HG03045 (cell line): ENCODE data around the gene MRPL39.
"Not testable (repeated sequence)": the region's sequence is repeated elsewhere in the genome, so short reads cannot be mapped to it uniquely, and the experiment has no call there.

Experiments used
- ATAC-seq: cut with Tn5 transposase; IDR thresholded peaks from one replicate; pipeline ENCODE4 v1.9.1; 2021; ENCODE audit warnings: mild to moderate bottlenecking, moderate library complexity; ENCODE audit not compliant: unreplicated experiment

MRPL39 gene

DNA sequence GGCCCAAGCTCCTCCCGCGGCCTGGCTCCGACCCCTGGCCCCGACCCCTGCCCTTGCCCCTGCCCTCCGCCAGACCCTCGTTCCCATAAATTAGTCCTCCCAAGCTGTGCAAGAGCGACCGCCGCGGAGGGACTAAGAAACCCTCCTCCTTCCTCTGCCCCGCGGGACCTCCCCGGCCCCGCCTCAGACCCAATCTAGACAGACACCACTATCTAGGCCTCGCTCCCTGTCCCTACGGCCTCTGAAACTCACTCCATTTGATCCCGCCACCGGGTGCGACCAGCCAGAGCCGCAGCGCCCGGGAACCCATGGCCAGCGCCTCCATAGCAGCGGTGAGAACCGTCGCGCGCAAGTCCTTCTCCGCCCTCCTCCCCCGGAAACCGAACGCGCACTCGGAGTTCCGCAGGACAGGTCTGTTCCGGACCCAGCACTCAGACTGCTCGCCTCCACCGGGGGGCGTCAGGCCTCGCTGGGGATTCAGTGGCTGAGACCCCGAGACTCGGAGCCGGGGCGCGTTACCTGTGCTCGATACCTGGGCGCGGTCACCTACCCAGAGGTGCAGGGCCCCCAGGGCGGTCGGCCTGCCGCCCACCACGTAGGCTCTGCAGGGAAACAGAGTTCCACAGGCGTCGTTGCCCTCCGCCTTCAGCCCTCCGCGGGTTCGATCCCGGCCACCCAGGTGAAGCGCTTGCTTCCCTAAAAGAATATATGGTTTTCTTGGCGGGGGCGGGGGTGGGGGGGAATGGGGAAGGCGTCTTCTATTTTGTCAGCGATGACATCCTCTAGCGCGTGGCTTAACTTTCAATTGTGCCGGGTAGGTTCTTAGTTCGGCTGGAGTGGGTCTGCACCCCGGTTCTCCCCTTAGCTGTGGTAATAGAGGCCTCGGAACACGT lies at the start of gene MRPL39:
Gene MRPL39, minus strand, starts transcription at position 331 of the 893 bp plus-strand sequence. Its CDS starts 6 bp downstream, at position 325.
- ATAC-seq = peak; percentile 96

GRCh38 chr21:25656412-25656811 lies 49.1 kb upstream of the MRPL39 start:
- no peak for ATAC-seq

- no peak for ATAC-seq
Observed at GRCh38 chr21:25649146-25649545, 41.9 kb upstream of the MRPL39 start.

GRCh38 chr21:25647647-25648046 lies 40.4 kb upstream of the MRPL39 start:
- ATAC-seq = no peak

GRCh38 chr21:25646474-25646873 lies 39.2 kb upstream of the MRPL39 start:
- no peak for ATAC-seq

GRCh38 chr21:25643486-25643885 lies 36.2 kb upstream of the MRPL39 start:
- ATAC-seq = no peak

DNA sequence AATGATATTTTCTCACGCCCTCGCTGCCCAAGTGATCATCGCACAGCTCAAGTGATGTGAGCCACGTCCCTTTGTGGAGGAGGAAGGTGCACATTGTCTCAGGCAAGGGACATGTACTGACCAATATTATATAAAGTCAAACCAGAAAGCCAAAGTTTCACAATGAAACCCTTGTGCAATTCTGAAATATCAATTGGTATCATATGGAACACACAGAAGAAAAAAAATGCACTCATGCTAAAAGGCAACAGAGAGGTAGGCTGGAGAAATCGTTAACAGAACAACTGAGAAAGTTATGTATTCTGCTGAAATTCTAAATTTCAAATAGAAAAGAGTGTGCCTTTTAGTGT lies 33.6 kb upstream of the MRPL39 start:
- ATAC-seq = no peak

GRCh38 chr21:25640202-25640942 lies 33.1 kb upstream of the MRPL39 start:
- peak; percentile 25 for ATAC-seq

- ATAC-seq = peak; percentile 68
Observed at GRCh38 chr21:25639551-25640201, 32.4 kb upstream of the MRPL39 start.

DNA sequence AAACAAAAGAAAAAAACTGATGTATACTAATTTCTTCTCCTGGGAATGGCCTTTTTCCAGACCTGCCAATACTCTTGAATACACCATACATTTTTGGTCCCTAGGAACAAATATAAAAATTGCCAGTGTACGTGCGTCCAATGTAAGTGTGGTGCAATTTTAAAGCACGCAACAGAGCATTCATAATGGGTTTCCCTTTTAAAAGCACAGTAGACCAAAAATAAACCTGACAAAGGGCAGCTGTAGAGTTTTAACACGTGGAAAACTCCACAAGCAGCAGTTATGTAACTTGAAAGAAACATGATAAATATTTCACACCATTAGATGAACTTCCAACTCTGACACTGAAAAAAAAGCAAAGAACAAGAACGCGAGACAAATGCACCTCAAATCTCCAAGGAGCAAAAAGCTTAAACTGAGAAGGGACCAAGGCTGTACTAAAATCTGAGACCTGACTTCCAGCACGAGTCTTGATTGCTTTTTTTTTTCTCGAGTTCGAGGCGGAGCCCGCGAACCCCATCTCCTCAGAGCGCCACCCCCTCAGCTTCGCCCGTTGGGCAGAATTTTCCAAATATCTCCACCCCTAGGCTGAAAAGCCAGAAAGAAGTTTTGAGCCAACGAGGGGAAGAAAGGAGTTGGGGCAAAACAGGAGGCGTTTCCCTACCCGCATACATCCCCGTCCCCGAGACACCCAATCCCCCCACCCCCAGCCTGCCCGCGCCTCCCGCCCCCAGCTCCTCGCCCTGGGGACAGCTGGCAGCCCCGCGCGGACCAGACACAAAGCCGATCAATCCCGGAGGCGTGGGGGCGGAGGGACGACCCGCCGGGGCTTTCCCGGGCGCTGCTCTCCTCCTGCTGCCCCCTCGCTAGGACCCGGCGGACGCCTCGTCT lies 31.6 kb upstream of the MRPL39 start, which contains the start of gene JAM2:
Gene JAM2, plus strand, starts transcription at position 599 of the 891 bp plus-strand sequence. CDS start 564 bp downstream, outside the sequence.
- peak; percentile 66 for ATAC-seq

DNA sequence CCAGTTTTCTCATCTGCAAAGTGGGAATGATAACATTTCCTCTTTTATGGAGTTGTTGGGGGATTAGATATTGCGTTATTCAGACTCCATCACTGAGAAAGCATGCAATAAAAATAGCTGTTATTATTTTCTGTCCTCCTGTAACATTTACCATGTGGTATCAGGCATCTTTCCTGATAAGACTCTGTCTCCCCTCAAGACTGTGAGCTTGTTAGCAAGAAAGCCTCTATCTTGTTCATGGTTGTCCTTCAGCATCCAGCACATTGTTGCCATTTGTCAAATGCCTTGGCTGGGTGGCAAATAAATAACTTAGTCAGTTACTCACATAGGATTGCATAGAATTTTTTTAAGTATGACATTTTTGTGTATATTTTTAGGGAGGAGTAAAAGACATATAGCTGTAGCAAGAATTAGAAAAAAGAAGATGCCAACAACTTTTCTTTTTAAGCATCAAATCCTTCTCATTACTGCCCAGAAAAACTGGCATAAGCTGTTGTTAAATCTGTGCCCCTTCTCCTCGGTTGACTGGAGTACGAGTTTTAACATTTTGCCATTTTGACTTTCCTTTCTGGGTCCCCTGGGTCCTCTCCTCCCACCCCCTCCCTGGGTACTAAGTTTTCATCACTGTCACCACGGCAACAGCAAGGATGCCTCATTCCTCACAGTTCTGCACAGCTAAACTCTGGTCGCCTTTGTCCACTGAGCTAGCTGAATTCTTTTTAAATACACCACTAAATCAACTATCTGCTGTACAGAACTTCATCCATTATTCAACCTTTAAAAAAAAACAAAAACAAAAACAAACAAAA lies 30.8 kb upstream of the MRPL39 start:
- ATAC-seq = no peak

DNA sequence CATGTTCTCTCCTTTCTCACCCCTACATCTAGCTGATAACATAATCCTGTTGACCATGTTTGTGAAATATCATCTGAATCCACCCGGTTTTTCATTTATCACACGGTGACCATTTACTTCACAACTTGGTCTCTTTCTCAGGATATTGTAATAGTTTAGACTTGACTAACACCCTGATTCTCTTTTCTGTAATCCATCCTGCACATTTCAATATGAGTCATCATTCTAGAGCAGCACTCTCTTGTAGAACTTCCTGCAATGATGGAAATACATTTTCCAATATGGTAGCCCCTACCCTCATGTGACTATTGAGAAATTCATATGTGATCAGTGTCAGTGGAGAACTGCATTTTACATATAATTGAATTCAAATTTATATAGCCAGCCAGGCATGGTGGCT lies 29.4 kb upstream of the MRPL39 start:
- ATAC-seq = no peak

DNA sequence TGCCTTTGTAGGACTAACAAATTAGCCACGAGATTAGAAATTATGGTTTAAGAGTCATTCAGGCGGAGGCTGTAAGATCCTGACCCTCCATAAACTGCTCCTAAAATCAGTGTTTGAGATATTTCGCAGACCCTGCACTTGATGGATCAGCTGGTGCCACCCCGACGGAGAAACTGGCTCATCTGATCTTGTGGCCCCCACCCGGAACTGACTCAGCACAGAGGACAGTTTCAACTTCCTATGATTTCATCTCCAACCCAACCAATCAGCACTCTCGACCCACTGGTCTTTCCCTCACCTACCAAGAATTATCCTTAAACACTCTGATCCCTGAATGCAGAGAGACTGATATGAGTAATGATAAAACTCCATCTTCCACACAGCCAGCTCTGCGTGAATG lies 28.0 kb upstream of the MRPL39 start:
- no peak for ATAC-seq

GRCh38 chr21:25632296-25632695 lies 25.0 kb upstream of the MRPL39 start:
- no peak for ATAC-seq

DNA sequence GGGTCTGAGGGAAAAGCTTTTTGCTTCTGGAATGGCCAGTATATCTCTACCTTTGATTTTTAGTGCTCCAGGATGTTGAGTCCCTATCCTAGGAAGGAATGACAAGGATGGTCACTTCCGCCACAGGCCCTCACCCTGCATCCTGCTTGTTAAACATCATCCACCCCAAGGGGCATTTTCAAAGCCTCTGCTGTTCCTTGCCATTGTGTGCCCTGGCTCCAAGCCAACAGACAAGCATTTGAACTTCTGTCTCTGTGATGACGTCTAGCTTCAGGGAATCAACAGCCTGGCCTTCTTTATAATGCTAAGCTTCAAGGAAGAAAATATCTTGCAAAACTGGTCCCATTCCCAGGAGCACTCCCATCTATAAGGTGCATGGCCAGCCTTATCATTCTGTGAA lies 19.5 kb upstream of the MRPL39 start:
- no peak for ATAC-seq

- not testable (repeated sequence) for ATAC-seq
Observed at GRCh38 chr21:25625776-25626555, 18.7 kb upstream of the MRPL39 start.

DNA sequence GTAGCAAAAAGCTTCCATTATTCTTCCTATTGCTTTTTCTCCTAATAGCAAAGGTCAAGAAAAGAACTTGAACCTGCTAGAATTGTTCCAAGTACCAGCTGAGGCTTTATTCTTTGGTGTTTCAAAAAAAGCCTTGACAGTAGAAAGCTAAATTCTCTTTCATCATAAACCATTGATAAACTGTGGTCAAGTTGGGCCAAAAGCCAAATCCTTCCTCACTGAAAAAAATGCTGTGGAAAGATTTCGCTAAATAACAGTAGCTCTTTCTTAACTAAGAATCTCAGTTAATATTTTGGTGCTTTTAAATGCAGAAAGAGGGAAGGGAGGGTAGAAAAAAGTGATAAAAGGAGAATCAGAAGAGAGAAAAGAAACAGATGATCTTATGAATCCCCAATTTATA lies 17.8 kb upstream of the MRPL39 start:
- ATAC-seq = no peak

DNA sequence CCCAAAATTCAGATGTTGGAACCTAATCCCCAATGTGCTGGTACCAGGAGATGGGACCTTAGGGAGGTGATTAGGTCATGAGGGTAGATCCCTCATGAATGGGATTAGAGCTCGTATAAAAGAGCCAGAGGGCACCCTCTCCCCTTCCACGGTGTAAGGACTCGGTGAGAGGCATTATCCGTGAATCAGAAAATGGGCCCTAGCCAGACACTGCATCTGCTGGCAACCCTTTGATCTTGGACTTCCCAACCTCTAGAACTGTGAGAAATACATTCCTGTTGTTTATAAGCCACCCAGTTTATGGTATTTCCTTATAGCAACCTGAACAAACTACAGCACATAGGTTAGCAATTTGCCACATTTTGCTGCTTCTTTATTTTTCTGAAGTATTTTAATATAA lies 17.2 kb upstream of the MRPL39 start:
- no peak for ATAC-seq

DNA sequence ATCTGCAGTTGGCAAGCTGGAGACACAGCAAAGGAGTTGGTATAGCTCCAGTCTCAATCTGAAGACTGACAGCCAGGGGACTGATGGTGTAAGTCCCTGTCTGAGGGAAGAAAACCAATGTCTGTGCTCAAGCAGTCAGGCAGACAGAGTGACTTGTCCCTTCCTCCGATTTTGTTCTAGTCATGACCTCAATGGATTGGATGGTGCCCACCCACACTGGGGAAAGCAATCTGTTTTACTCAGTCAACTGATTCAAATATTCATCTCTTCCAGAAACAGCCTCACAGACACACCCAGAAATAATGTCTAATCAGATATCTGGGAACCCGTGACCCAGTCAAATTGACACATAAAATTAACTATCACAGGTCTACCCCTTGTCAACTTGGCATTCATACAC lies 11.9 kb upstream of the MRPL39 start:
- no peak for ATAC-seq
